ENCODE data around the gene ADPRHL1. TPM values are rescaled to one million over a fixed set of nuclear protein-coding genes. Genes with fewer than 3 reads are reported as not detected.
A peak's percentile ranks its signal among the peaks of the same experiment; 100 is the strongest.

ADPRHL1 gene
- total and polyA plus RNA-seq, 2 experiments from 2014 or later, result 1.0 to 1.1 TPM

GRCh38 chr13:113495494-113496210 is 42.4 kb upstream of the ADPRHL1 start:
- Histone ChIP-seq H3K27ac (peak overlapping the region; percentile 86), H3K9me3 (ENCODE audit: low read depth) (no peaks in the 10 kb centered on the region), H4K20me1 (ENCODE audit: insufficient read depth, poor library complexity, severe bottlenecking) (peaks cover 33% of the 10 kb centered on the region), H3K36me3 (replicated peaks; ENCODE audit: insufficient read depth, low read depth) (no peaks in the 10 kb centered on the region), H2AFZ (no peak overlapping the region), H3K4me1 (ENCODE audit: insufficient read depth) (peaks cover 44% of the 10 kb centered on the region), H3K4me3 (no peak overlapping the region), H3K9me2 (replicated peaks; ENCODE audit: insufficient read depth) (no peaks in the 10 kb centered on the region), H3K79me2 (peaks cover 66% of the 10 kb centered on the region), H3K27me3 (no peaks in the 10 kb centered on the region), H3K4me2 (peak overlapping the region; percentile 87)
- peak; percentile 48 for DNase-seq (ENCODE audit: low spot score)
- TF ChIP-seq CTCF (IDR thresholded peaks at IDR 0.05; ENCODE audit: poor library complexity) (no peak), EZH2 (IDR thresholded peaks at IDR 0.05; ENCODE audit: borderline replicate concordance) (no peak), EZH2phosphoT487 (IDR thresholded peaks at IDR 0.05; ENCODE audit: low read depth, severe bottlenecking, unreplicated experiment) (no peak)
- WGBS (ENCODE audit: low lambda C conversion rate, missing lambda C conversion rate), result 28% methylated on average over 26 of the region's 26 CpGs

GRCh38 chr13:113493315-113493951 is 40.1 kb upstream of the ADPRHL1 start:
- peaks cover 50% of the 10 kb centered on the region for H3K4me1 ChIP-seq (ENCODE audit: insufficient read depth)
- H3K36me3 ChIP-seq (replicated peaks; ENCODE audit: insufficient read depth, low read depth), result no peaks in the 10 kb centered on the region
- no peaks in the 10 kb centered on the region for H3K9me2 ChIP-seq (replicated peaks; ENCODE audit: insufficient read depth)
- H3K27me3 ChIP-seq, result no peaks in the 10 kb centered on the region
- H3K9me3 ChIP-seq (ENCODE audit: low read depth), result no peaks in the 10 kb centered on the region
- H2AFZ ChIP-seq, result no peak overlapping the region
- no peak for TF ChIP-seq EZH2phosphoT487 (IDR thresholded peaks at IDR 0.05; ENCODE audit: low read depth, severe bottlenecking, unreplicated experiment)
- no peak for TF ChIP-seq EZH2 (IDR thresholded peaks at IDR 0.05; ENCODE audit: borderline replicate concordance)
- TF ChIP-seq CTCF (IDR thresholded peaks at IDR 0.05; ENCODE audit: poor library complexity), result no peak
- 17% methylated on average over 5 of the region's 5 CpGs for WGBS (ENCODE audit: low lambda C conversion rate, missing lambda C conversion rate)
- H4K20me1 ChIP-seq (ENCODE audit: insufficient read depth, poor library complexity, severe bottlenecking), result peaks cover 43% of the 10 kb centered on the region
- peak; percentile 82 for DNase-seq (ENCODE audit: low spot score)
- H3K27ac ChIP-seq, result peak overlapping the region; percentile 96
- peaks cover 78% of the 10 kb centered on the region for H3K79me2 ChIP-seq
- peak overlapping the region; percentile 87 for H3K4me2 ChIP-seq
- H3K4me3 ChIP-seq, result peak overlapping the region; percentile 9

GRCh38 chr13:113491982-113492381 is 38.7 kb upstream of the ADPRHL1 start:
- Histone ChIP-seq H3K9me2 (replicated peaks; ENCODE audit: insufficient read depth) (no peaks in the 10 kb centered on the region), H3K9me3 (ENCODE audit: low read depth) (no peaks in the 10 kb centered on the region), H4K20me1 (ENCODE audit: insufficient read depth, poor library complexity, severe bottlenecking) (peaks cover 38% of the 10 kb centered on the region), H3K4me2 (peak overlapping the region; percentile 87), H3K27me3 (no peaks in the 10 kb centered on the region), H3K4me1 (ENCODE audit: insufficient read depth) (peaks cover 50% of the 10 kb centered on the region), H2AFZ (no peak overlapping the region), H3K36me3 (replicated peaks; ENCODE audit: insufficient read depth, low read depth) (no peaks in the 10 kb centered on the region), H3K4me3 (peak overlapping the region; percentile 78), H3K27ac (peak overlapping the region; percentile 96), H3K79me2 (peaks cover 81% of the 10 kb centered on the region)
- WGBS (ENCODE audit: low lambda C conversion rate, missing lambda C conversion rate), result 49% methylated on average over 9 of the region's 9 CpGs
- DNase-seq (ENCODE audit: low spot score), result no peak
- no peak for TF ChIP-seq CTCF (IDR thresholded peaks at IDR 0.05; ENCODE audit: poor library complexity)
- no peak for TF ChIP-seq EZH2phosphoT487 (IDR thresholded peaks at IDR 0.05; ENCODE audit: low read depth, severe bottlenecking, unreplicated experiment)
- no peak for TF ChIP-seq EZH2 (IDR thresholded peaks at IDR 0.05; ENCODE audit: borderline replicate concordance)
